Peyer's patch (tissue), 4 donors: ENCODE measurements around the gene EPO. TPM values are rescaled to one million over a fixed set of nuclear protein-coding genes. Genes with fewer than 3 reads are reported as not detected.

ENCODE experiments used
- DNase-seq, 3 donors: peaks; one replicate each; pipeline ENCODE4 v3.0.0-alpha.2; 2017 to 2019
- H3K27ac ChIP-seq, 4 donors: fragments of 200-600 bp; sonication (generic); one replicate each; pipeline ENCODE4 v1.5.1; 2016 to 2019
- H3K27me3 ChIP-seq, 2 donors: fragments of 200-600 bp; sonication (generic); one replicate each; pipeline ENCODE4 v1.5.1; 2019
- H3K36me3 ChIP-seq, 3 donors: fragments of 200-600 bp; sonication (generic); one replicate each; pipeline ENCODE4 v1.5.1; 2016 to 2019
- H3K4me1 ChIP-seq, 4 donors: fragments of 200-600 bp; sonication (generic); one replicate each; pipeline ENCODE4 v1.5.1; 2016 to 2019
- H3K4me3 ChIP-seq, 4 donors: fragments of 200-600 bp; sonication (generic); 1 replicate in 3 of 4; 2 replicates in 1 of 4; pipeline ENCODE4 v1.5.1; 2016 to 2019; ENCODE audit warnings: mild to moderate bottlenecking in 1 of 4
- H3K9me3 ChIP-seq, 4 donors: fragments of 200-600 bp; sonication (generic); one replicate each; pipeline ENCODE4 v1.5.1; 2016 to 2019; ENCODE audit warnings: mild to moderate bottlenecking in 1 of 4
- CTCF ChIP-seq, 6 experiments: fragments of 450-650 bp in 4 of 6; fragments of 200-600 bp in 2 of 6; sonication (generic) in 1 of 6; IDR thresholded peaks; one replicate each; pipeline ENCODE4 v1.5.1; 2017 to 2019; ENCODE audit warnings: antibody characterized with exemption in 6 of 6, mild to moderate bottlenecking in 3 of 6, moderate library complexity in 1 of 6
- POLR2A ChIP-seq, 2 donors: fragments of 450-650 bp; IDR thresholded peaks; one replicate each; pipeline ENCODE4 v1.5.1; 2017; ENCODE audit warnings: antibody characterized with exemption in 2 of 2, mild to moderate bottlenecking in 2 of 2, moderate library complexity in 2 of 2
- total RNA-seq, 4 donors: library from RNA; depleted of rRNA; stranded (reverse); fragments of >200 nt; gene quantifications; one replicate each; pipeline ENCODE4 v1.1.0, GENCODE V29; 2016

The EPO gene
- total RNA-seq, 4 donors from 2014 or later = not detected

GRCh38 chr7:100685049-100685605 is 35.1 kb upstream of the EPO start:
- no peak for TF ChIP-seq POLR2A (IDR thresholded peaks at IDR 0.05)
- no peak for TF ChIP-seq CTCF (IDR thresholded peaks at IDR 0.05)
- H3K27ac ChIP-seq = no peak overlapping the region
- no peak overlapping the region for H3K4me3 ChIP-seq
- no peaks in the 10 kb centered on the region for H3K27me3 ChIP-seq
- H3K9me3 ChIP-seq = no peaks in the 10 kb centered on the region
- peak in 1 of 3 donors; percentile 8 for DNase-seq
- peaks cover 0 to 21% (median 0%) of the 10 kb centered on the region in 4 donors for H3K4me1 ChIP-seq
- peaks cover 0 to 95% (median 0%) of the 10 kb centered on the region in 3 donors for H3K36me3 ChIP-seq

GRCh38 chr7:100685631-100686145 is 34.6 kb upstream of the EPO start:
- H3K4me1 ChIP-seq = peaks cover 0 to 20% (median under 1%) of the 10 kb centered on the region in 4 donors
- no peak overlapping the region for H3K27ac ChIP-seq
- no peak for DNase-seq
- no peak overlapping the region for H3K4me3 ChIP-seq
- TF ChIP-seq POLR2A (IDR thresholded peaks at IDR 0.05) = no peak
- TF ChIP-seq CTCF (IDR thresholded peaks at IDR 0.05) = no peak
- peaks cover 0 to 89% (median 0%) of the 10 kb centered on the region in 3 donors for H3K36me3 ChIP-seq
- no peaks in the 10 kb centered on the region for H3K27me3 ChIP-seq
- no peaks in the 10 kb centered on the region for H3K9me3 ChIP-seq

- Histone ChIP-seq H3K36me3 (peaks cover 0 to 83% (median 0%) of the 10 kb centered on the region in 3 donors), H3K27me3 (no peaks in the 10 kb centered on the region)
Measured at GRCh38 chr7:100686201-100686821, 34.0 kb upstream of the EPO start.

GRCh38 chr7:100686822-100687211 is 33.5 kb upstream of the EPO start:
- Histone ChIP-seq H3K27me3 (no peaks in the 10 kb centered on the region), H3K36me3 (peaks cover 0 to 78% (median 0%) of the 10 kb centered on the region in 3 donors)

More at GRCh38 chr7:100686201-100686821, 34.0 kb upstream of the EPO start:
- no peaks in the 10 kb centered on the region for H3K9me3 ChIP-seq
- H3K4me1 ChIP-seq = peaks cover 0 to 22% (median 5%) of the 10 kb centered on the region in 4 donors
- no peak overlapping the region for H3K4me3 ChIP-seq
- H3K27ac ChIP-seq = no peak overlapping the region
- TF ChIP-seq CTCF (IDR thresholded peaks at IDR 0.05) (no peak), POLR2A (IDR thresholded peaks at IDR 0.05) (no peak)
- DNase-seq = no peak

GRCh38 chr7:100687261-100687660 is 33.0 kb upstream of the EPO start:
- DNase-seq = no peak
- Histone ChIP-seq H3K9me3 (no peaks in the 10 kb centered on the region), H3K36me3 (peaks cover 0 to 74% (median 0%) of the 10 kb centered on the region in 3 donors), H3K27me3 (no peaks in the 10 kb centered on the region), H3K4me3 (no peak overlapping the region), H3K27ac (no peak overlapping the region), H3K4me1 (peaks cover 0 to 32% (median 14%) of the 10 kb centered on the region in 4 donors)
- TF ChIP-seq POLR2A (IDR thresholded peaks at IDR 0.05) (no peak), CTCF (IDR thresholded peaks at IDR 0.05) (no peak)

More at GRCh38 chr7:100686822-100687211, 33.5 kb upstream of the EPO start:
- no peak for TF ChIP-seq CTCF (IDR thresholded peaks at IDR 0.05)
- no peak for TF ChIP-seq POLR2A (IDR thresholded peaks at IDR 0.05)
- Histone ChIP-seq H3K27ac (no peak overlapping the region), H3K4me1 (peaks cover 0 to 27% (median 10%) of the 10 kb centered on the region in 4 donors), H3K9me3 (no peaks in the 10 kb centered on the region), H3K4me3 (no peak overlapping the region)
- DNase-seq = no peak
